Measurements from ENCODE around the gene KIAA1217. TPM values are rescaled to one million over a fixed set of nuclear protein-coding genes. Genes with fewer than 3 reads are reported as not detected.

KIAA1217 gene
- total and polyA plus RNA-seq, 12 donors: 6.9 to 49.5 (median 38.4) TPM

GRCh38 chr10:24545585-24545984, 336.6 kb downstream of the KIAA1217 start:
- intact Hi-C loops (cut with DNase I): no loop called here
- Histone ChIP-seq H3K4me3 (no peak overlapping the region), H3K36me3 (peaks cover 0 to 100% (median 36%) of the 10 kb centered on the region in 9 donors), H3K27ac (no peak overlapping the region), H3K4me1 (no peaks in the 10 kb centered on the region), H3K27me3 (no peaks in the 10 kb centered on the region), H3K9me3 (no peaks in the 10 kb centered on the region)
- ATAC-seq (no peak), DNase-seq (no peak)
- WGBS, 2 donors: 97 to 100% methylated on average over 3 of the region's 3 CpGs
- TF ChIP-seq CTCF (IDR thresholded peaks at IDR 0.05): no peak

GRCh38 chr10:24550680-24551079, 341.7 kb downstream of the KIAA1217 start:
- Histone ChIP-seq H3K9me3 (no peaks in the 10 kb centered on the region), H3K4me3 (no peak overlapping the region), H3K27me3 (no peaks in the 10 kb centered on the region), H3K27ac (no peak overlapping the region), H3K4me1 (no peaks in the 10 kb centered on the region), H3K36me3 (peaks cover 0 to 51% (median 9%) of the 10 kb centered on the region in 9 donors)
- WGBS, 2 donors: 81 to 92% methylated on average over 10 of the region's 10 CpGs
- peak in 1 of 8 donors; percentile 26 for ATAC-seq
- DNase-seq: no peak
- intact Hi-C loops (cut with DNase I): loop anchor here in 1 of 10 donors (10.0 kb wide), 1 partner anchor 1236 kb away; no protein-coding TSS in a partner anchor
- TF ChIP-seq CTCF (IDR thresholded peaks at IDR 0.05): no peak

GRCh38 chr10:24551161-24551560, 342.2 kb downstream of the KIAA1217 start:
- H3K4me3 ChIP-seq: no peak overlapping the region
- no peaks in the 10 kb centered on the region for H3K9me3 ChIP-seq
- ATAC-seq (no peak), DNase-seq (no peak)
- H3K27me3 ChIP-seq: no peaks in the 10 kb centered on the region
- H3K27ac ChIP-seq: no peak overlapping the region
- intact Hi-C loops (cut with DNase I): loop anchor here in 1 of 10 donors (10.0 kb wide), 1 partner anchor 1236 kb away; no protein-coding TSS in a partner anchor
- peaks cover 0 to 46% (median 9%) of the 10 kb centered on the region in 9 donors for H3K36me3 ChIP-seq
- no peak for TF ChIP-seq CTCF (IDR thresholded peaks at IDR 0.05)
- peaks cover 0 to 2% (median 0%) of the 10 kb centered on the region in 9 donors for H3K4me1 ChIP-seq
- 51 to 79% methylated on average over 2 of the region's 2 CpGs for WGBS, 2 donors

- WGBS, 2 donors: 51 to 53% methylated on average over 22 of the region's 22 CpGs
- Histone ChIP-seq H3K9me3 (no peaks in the 10 kb centered on the region), H3K4me3 (no peak overlapping the region), H3K27me3 (no peaks in the 10 kb centered on the region), H3K36me3 (peaks cover 0 to 33% (median 8%) of the 10 kb centered on the region in 9 donors), H3K27ac (no peak overlapping the region), H3K4me1 (peaks cover 0 to 12% (median 9%) of the 10 kb centered on the region in 9 donors)
- intact Hi-C loops (cut with DNase I): loop anchor here in 1 of 10 donors (10.0 kb wide), 1 partner anchor 1238 kb away; no protein-coding TSS in a partner anchor
- DNase-seq (no peak), ATAC-seq (peak in 1 of 8 donors; percentile 7)
- peak in 1 of 9 donors; percentile 25 for TF ChIP-seq CTCF (IDR thresholded peaks at IDR 0.05)
Measured at GRCh38 chr10:24552346-24553016, 343.5 kb downstream of the KIAA1217 start.

Measured in heart right ventricle (tissue), 16 donors.